Neural cell (in vitro differentiated cells): Measurements from ENCODE around the gene ASB18.

Experiments
- CTCF ChIP-seq: fragments of 450-650 bp; IDR thresholded peaks from 2 replicates; pipeline ENCODE4 v1.5.1; 2014; ENCODE audit warnings: antibody characterized with exemption, mild to moderate bottlenecking, moderate library complexity; ENCODE audit not compliant: poor library complexity, severe bottlenecking
- EZH2 ChIP-seq: fragments of 200-600, 300-800 bp; shearing (Covaris generic), sonication (generic); IDR thresholded peaks from 2 replicates; pipeline ENCODE4 v1.6.1; 2014; ENCODE audit warnings: antibody characterized with exemption, low read length, borderline replicate concordance, mild to moderate bottlenecking; ENCODE audit not compliant: insufficient read depth, poor library complexity, severe bottlenecking
- MXI1 ChIP-seq: fragments of 450-650 bp; conservative IDR thresholded peaks from 2 replicates; pipeline ENCODE4 v1.6.1; 2014; ENCODE audit warnings: antibody characterized with exemption, mild to moderate bottlenecking; ENCODE audit not compliant: poor library complexity, severe bottlenecking
- RAD21 ChIP-seq: fragments of 450-650 bp; conservative IDR thresholded peaks from 2 replicates; pipeline ENCODE4 v1.6.1; 2014; ENCODE audit warnings: antibody characterized with exemption, mild to moderate bottlenecking, moderate library complexity
- REST ChIP-seq: IDR thresholded peaks from 2 replicates; pipeline ENCODE4 v1.6.1; 2012; ENCODE audit warnings: borderline replicate concordance
- SMC3 ChIP-seq: fragments of 450-650 bp; conservative IDR thresholded peaks from 2 replicates; pipeline ENCODE4 v1.6.1; 2014; ENCODE audit warnings: antibody characterized with exemption, mild to moderate bottlenecking, moderate library complexity; ENCODE audit not compliant: poor library complexity
- TAF1 ChIP-seq: IDR thresholded peaks from 2 replicates; pipeline ENCODE4 v1.6.1; 2012; ENCODE audit warnings: low read depth

GRCh38 chr2:236259371-236259770 lies 4.8 kb downstream of the ASB18 start:
- TF ChIP-seq CTCF (no peak), MXI1 (no peak), REST (no peak), EZH2 (no peak), RAD21 (no peak), TAF1 (no peak), SMC3 (no peak)
